DOHH2 (cell line): Measurements from ENCODE around the gene IMMP2L.

Experiments used
- H3F3A ChIP-seq: fragments of 200-600 bp; sonication (generic), shearing (Covaris generic); 2 replicates; pipeline ENCODE4 v1.6.0; 2016; ENCODE audit warnings: antibody characterized with exemption, mild to moderate bottlenecking; ENCODE audit not compliant: control insufficient read depth, insufficient read depth
- H3K27ac ChIP-seq: fragments of 200-600 bp; sonication (generic); 2 replicates; pipeline ENCODE4 v1.5.1; 2014; ENCODE audit warnings: low read depth, mild to moderate bottlenecking, low read length, moderate library complexity
- H3K27me3 ChIP-seq: fragments of 200-600 bp; sonication (generic); 2 replicates; pipeline ENCODE4 v1.6.1; 2014; ENCODE audit warnings: mild to moderate bottlenecking, low read length, mixed read lengths; ENCODE audit not compliant: control insufficient read depth
- H3K36me3 ChIP-seq: fragments of 200-600 bp; sonication (generic); 2 replicates; pipeline ENCODE4 v1.6.1; 2014; ENCODE audit warnings: mild to moderate bottlenecking, low read length, moderate library complexity, mixed read lengths; ENCODE audit not compliant: control insufficient read depth
- H3K4me1 ChIP-seq: fragments of 200-600 bp; sonication (generic); 2 replicates; pipeline ENCODE4 v1.6.1; 2014; ENCODE audit warnings: mild to moderate bottlenecking, low read length, mixed read lengths; ENCODE audit not compliant: control insufficient read depth
- H3K4me2 ChIP-seq: fragments of 200-600 bp; sonication (generic); 2 replicates; pipeline ENCODE4 v1.6.0; 2014; ENCODE audit warnings: mild to moderate bottlenecking, low read length, moderate library complexity
- H3K4me3 ChIP-seq: fragments of 200-600 bp; sonication (generic); 2 replicates; pipeline ENCODE4 v1.5.1; 2014; ENCODE audit warnings: mild to moderate bottlenecking, low read length, mixed read lengths
- H3K79me2 ChIP-seq: fragments of 200-600 bp; sonication (generic); 2 replicates; pipeline ENCODE4 v1.6.1; 2014; ENCODE audit warnings: mild to moderate bottlenecking, low read length, mixed read lengths; ENCODE audit not compliant: control insufficient read depth
- H3K9me2 ChIP-seq: fragments of 200-600 bp; sonication (generic); replicated peaks from 2 replicates; pipeline ENCODE4 v1.6.1; 2014; ENCODE audit warnings: mild to moderate bottlenecking, low read length, mixed read lengths; ENCODE audit not compliant: control insufficient read depth
- H3K9me3 ChIP-seq: fragments of 200-600 bp; sonication (generic); 2 replicates; pipeline ENCODE4 v1.6.1; 2014; ENCODE audit warnings: antibody characterized with exemption, low read length, mixed read lengths; ENCODE audit not compliant: control insufficient read depth, insufficient read depth
- H4K20me1 ChIP-seq: fragments of 200-600 bp; sonication (generic); 2 replicates; pipeline ENCODE4 v1.6.0; 2014; ENCODE audit warnings: low read depth, mild to moderate bottlenecking, antibody characterized with exemption, low read length, moderate library complexity; ENCODE audit not compliant: control insufficient read depth, insufficient read depth
- EZH2phosphoT487 ChIP-seq: fragments of 200-600 bp; sonication (generic); IDR thresholded peaks from 2 replicates; pipeline ENCODE4 v1.6.1; 2017; ENCODE audit warnings: borderline replicate concordance, mild to moderate bottlenecking, antibody characterized with exemption, low read length, moderate library complexity, mixed read lengths
- TF ChIP-seq, protein P1 (sequence below): fragments of 200-600 bp; sonication (generic); IDR thresholded peaks from one replicate; pipeline ENCODE4 v1.5.1; 2014; ENCODE audit warnings: antibody characterized with exemption, mild to moderate bottlenecking, low read depth, low read length; ENCODE audit not compliant: poor library complexity, severe bottlenecking

IMMP2L gene

DNA sequence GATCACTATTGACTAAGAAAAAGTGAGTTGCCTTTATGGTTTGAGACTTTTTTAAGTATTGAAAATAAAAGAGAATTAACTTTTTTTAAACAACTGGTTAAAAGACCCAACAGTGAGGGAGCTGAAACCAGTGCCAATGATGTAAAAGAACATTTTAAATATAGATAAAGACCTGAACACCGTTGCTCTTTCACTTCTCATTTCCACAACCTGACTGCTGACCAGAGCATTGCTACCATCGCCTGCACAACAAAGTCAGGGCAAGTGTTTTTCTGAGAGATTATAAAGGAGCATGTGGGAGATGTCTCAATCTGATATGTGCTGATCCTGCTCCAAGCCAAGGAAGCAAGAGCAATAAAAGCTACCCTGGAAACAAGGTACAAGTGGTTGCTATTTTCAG, 34.7 kb downstream of the IMMP2L start:
- H3K4me3 ChIP-seq: peak overlapping the region; percentile 10; the same call in 1 of the 2 replicates
- peaks cover 2% of the 10 kb centered on the region; the same call in 1 of the 2 replicates for H3K79me2 ChIP-seq
- H3F3A ChIP-seq: no peaks in the 10 kb centered on the region; the same call in 1 of the 2 replicates
- TF ChIP-seq, protein P1, sequence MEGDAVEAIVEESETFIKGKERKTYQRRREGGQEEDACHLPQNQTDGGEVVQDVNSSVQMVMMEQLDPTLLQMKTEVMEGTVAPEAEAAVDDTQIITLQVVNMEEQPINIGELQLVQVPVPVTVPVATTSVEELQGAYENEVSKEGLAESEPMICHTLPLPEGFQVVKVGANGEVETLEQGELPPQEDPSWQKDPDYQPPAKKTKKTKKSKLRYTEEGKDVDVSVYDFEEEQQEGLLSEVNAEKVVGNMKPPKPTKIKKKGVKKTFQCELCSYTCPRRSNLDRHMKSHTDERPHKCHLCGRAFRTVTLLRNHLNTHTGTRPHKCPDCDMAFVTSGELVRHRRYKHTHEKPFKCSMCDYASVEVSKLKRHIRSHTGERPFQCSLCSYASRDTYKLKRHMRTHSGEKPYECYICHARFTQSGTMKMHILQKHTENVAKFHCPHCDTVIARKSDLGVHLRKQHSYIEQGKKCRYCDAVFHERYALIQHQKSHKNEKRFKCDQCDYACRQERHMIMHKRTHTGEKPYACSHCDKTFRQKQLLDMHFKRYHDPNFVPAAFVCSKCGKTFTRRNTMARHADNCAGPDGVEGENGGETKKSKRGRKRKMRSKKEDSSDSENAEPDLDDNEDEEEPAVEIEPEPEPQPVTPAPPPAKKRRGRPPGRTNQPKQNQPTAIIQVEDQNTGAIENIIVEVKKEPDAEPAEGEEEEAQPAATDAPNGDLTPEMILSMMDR: no peak
- TF ChIP-seq EZH2phosphoT487: no peak
- no peaks in the 10 kb centered on the region for H3K27me3 ChIP-seq
- H4K20me1 ChIP-seq: no peaks in the 10 kb centered on the region
- no peaks in the 10 kb centered on the region for H3K9me2 ChIP-seq
- no peaks in the 10 kb centered on the region for H3K9me3 ChIP-seq
- H3K27ac ChIP-seq: no peak overlapping the region
- H3K36me3 ChIP-seq: no peaks in the 10 kb centered on the region
- H3K4me1 ChIP-seq: peaks cover 26% of the 10 kb centered on the region
- H3K4me2 ChIP-seq: peak overlapping the region; percentile 49

DNA sequence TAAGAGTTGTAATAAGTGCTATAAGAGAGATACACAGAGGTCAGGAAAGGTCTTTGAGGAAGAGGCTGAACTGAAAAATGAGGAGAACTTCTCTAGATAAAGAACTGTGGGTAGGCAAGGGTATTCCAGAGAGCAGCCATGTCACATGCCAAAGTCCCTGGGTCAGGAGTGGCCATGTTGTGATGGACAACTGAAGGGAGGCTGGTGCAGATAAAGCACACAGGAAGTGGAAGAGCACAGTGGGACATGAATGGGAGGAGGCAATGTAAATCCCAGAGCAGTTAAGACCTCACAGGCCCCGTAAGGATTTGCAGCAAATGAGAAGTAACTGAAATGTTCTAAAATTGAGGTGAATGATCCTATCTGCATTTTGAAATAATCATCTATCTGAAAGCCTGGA, 37.2 kb downstream of the IMMP2L start:
- TF ChIP-seq EZH2phosphoT487: no peak
- TF ChIP-seq, protein P1: no peak
- Histone ChIP-seq H3K27ac (no peak overlapping the region), H3K9me2 (no peaks in the 10 kb centered on the region), H3K4me3 (no peak overlapping the region), H3K36me3 (peaks cover 6% of the 10 kb centered on the region), H3K4me2 (no peak overlapping the region), H3K79me2 (peaks cover 2% of the 10 kb centered on the region; the same call in 1 of the 2 replicates), H4K20me1 (no peaks in the 10 kb centered on the region), H3K9me3 (no peaks in the 10 kb centered on the region), H3K27me3 (no peaks in the 10 kb centered on the region), H3K4me1 (peaks cover 26% of the 10 kb centered on the region), H3F3A (no peaks in the 10 kb centered on the region)

DNA sequence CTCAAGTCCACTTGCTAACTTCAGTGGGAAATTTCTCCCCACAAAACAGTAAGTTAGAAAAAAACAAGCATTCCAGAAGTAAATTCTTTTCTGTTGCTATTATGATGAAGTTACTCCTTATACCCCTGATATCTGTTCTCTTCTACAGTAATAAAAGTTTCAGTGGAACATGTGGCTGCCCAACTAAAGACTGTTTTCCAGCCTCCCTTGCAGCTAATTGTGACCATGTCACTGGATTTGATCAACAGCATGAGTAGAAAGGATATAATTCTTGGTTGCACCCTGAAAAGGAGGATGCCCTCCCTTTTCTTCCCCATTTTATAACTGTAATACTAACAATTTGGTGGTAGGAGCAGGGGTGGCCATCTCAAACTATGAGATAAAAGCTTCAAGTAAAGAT, 40.6 kb downstream of the IMMP2L start:
- no peak for TF ChIP-seq EZH2phosphoT487
- TF ChIP-seq, protein P1: no peak
- Histone ChIP-seq H3K36me3 (peaks cover 25% of the 10 kb centered on the region), H3K79me2 (no peaks in the 10 kb centered on the region), H4K20me1 (no peaks in the 10 kb centered on the region), H3K9me3 (no peaks in the 10 kb centered on the region), H3K4me3 (no peak overlapping the region), H3K9me2 (no peaks in the 10 kb centered on the region), H3F3A (no peaks in the 10 kb centered on the region), H3K27me3 (no peaks in the 10 kb centered on the region), H3K4me1 (peaks cover under 1% of the 10 kb centered on the region; the same call in 1 of the 2 replicates), H3K27ac (no peak overlapping the region), H3K4me2 (no peak overlapping the region)

DNA sequence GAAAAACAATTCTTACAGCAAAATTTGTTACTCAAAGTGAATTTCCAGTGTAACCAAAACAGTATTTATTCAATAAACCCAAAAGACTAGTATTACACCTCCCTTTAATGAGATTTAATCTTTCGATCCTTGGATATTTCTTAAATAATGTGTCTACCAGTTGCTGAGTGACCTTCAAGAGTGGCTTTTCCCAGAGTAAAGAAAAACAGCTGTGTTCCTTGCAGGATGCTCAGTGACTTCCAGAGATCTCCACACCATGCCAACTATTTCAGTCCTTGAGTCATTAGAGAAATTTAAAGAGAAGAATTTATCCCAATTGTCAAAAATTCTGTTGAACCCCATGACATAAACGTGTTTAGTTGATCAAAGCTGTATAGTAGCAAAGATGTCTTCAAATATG, 44.0 kb downstream of the IMMP2L start:
- Histone ChIP-seq H3K36me3 (peaks cover 25% of the 10 kb centered on the region), H3F3A (no peaks in the 10 kb centered on the region), H3K27ac (no peak overlapping the region), H3K4me2 (no peak overlapping the region), H3K79me2 (no peaks in the 10 kb centered on the region), H3K9me3 (no peaks in the 10 kb centered on the region), H3K9me2 (no peaks in the 10 kb centered on the region), H3K4me3 (no peak overlapping the region), H3K27me3 (no peaks in the 10 kb centered on the region), H3K4me1 (no peaks in the 10 kb centered on the region), H4K20me1 (no peaks in the 10 kb centered on the region)
- TF ChIP-seq, protein P1: no peak
- no peak for TF ChIP-seq EZH2phosphoT487
